K562 (cell line): ENCODE measurements around the gene CSF2. TPM values are rescaled to one million over a fixed set of nuclear protein-coding genes. Genes with fewer than 3 reads are reported as not detected.
A peak's percentile ranks its signal among the peaks of the same experiment; 100 is the strongest.

Experiments used
- CBX2 ChIP-seq: fragments of 200-600 bp; sonication (generic); IDR thresholded peaks from one replicate; pipeline ENCODE4 v1.6.1; 2012; ENCODE audit warnings: mild to moderate bottlenecking, low read length, inconsistent platforms; ENCODE audit not compliant: insufficient read depth, poor library complexity, severe bottlenecking
- DACH1 ChIP-seq: fragments of 450-650 bp; IDR thresholded peaks from 2 replicates; pipeline ENCODE4 v1.6.1; 2018; ENCODE audit not compliant: partially characterized antibody
- DIDO1 ChIP-seq: fragments of 450-650 bp; IDR thresholded peaks from 2 replicates; pipeline ENCODE4 v1.6.1; 2016; ENCODE audit warnings: low read depth, missing biosample characterization, missing genetic modification characterization
- EGR1 ChIP-seq: fragments of 450-650 bp; conservative IDR thresholded peaks from 2 replicates; pipeline ENCODE4 v1.6.1; 2017; ENCODE audit warnings: mild to moderate bottlenecking
- EP300 ChIP-seq: IDR thresholded peaks from 2 replicates; pipeline ENCODE4 v1.6.1; 2012; ENCODE audit warnings: low read length, improper control_type of control experiment
- HNRNPUL1 ChIP-seq: fragments of 200-400 bp; formaldehyde crosslinking; IDR thresholded peaks from 2 replicates; pipeline ENCODE4 v1.6.1; 2017; ENCODE audit warnings: low read length
- PHTF2 ChIP-seq: fragments of 250-450 bp; sonication (Bioruptor Pico); IDR thresholded peaks from 2 replicates; pipeline ENCODE4 v1.5.0; 2021; ENCODE audit warnings: mild to moderate bottlenecking
- SPI1 ChIP-seq: IDR thresholded peaks from 2 replicates; pipeline ENCODE4 v1.6.1; 2011; ENCODE audit warnings: low read depth, low read length, control low read depth, borderline replicate concordance
- TCF3 ChIP-seq: sonication (generic); formaldehyde crosslinking; IDR thresholded peaks from 2 replicates; pipeline ENCODE4 v1.4.0; 2020; ENCODE audit warnings: mild to moderate bottlenecking, missing genetic modification reagents
- UBTF ChIP-seq, 2 experiments: IDR thresholded peaks; 2 replicates each; pipeline ENCODE4 v1.6.1; 2012; ENCODE audit warnings: improper control_type of control experiment in 2 of 2, low read depth in 2 of 2, low read length in 2 of 2, borderline replicate concordance in 1 of 2
- ZNF133 ChIP-seq: fragments of 250-450 bp; sonication (Bioruptor Pico); IDR thresholded peaks from 2 replicates; pipeline ENCODE4 v1.4.0; 2020; ENCODE audit warnings: mild to moderate bottlenecking
- ZNF41 ChIP-seq: fragments of 250-450 bp; sonication (Bioruptor Pico); conservative IDR thresholded peaks from 2 replicates; pipeline ENCODE4 v1.4.0; 2020; ENCODE audit warnings: mild to moderate bottlenecking
- ZNF644 ChIP-seq: fragments of 200-800 bp; sonication (Bioruptor generic); IDR thresholded peaks from 2 replicates; pipeline ENCODE4 v1.6.1; 2016; ENCODE audit warnings: low read depth, missing genetic modification characterization, missing compliant biosample characterization
- polyA plus RNA-seq, 8 experiments: library from polyadenylated mRNA; depleted of rRNA in 4 of 8; stranded (reverse) in 5 of 8; unstranded in 3 of 8; fragments of >200 nt; fragmentation: Nextera tagmentation in 2 of 8; fragmentation: Illumina TruSeq in 1 of 8; extraction: Ambion mirVana in 2 of 8; extraction: Trizol in 1 of 8; gene quantifications; 2 replicates each; pipeline versions ENCODE4 v1.2.1 to v1.2.3, GENCODE V29; 2011 to 2014; ENCODE audit warnings: inconsistent platforms in 1 of 8, missing spikeins in 1 of 8
- total RNA-seq, 7 experiments: library from RNA; depleted of rRNA in 6 of 7; stranded (reverse); fragments of >200 nt in 6 of 7; fragmentation: Illumina TruSeq in 2 of 7; extraction: Trizol in 2 of 7; gene quantifications; 2 replicates each; pipeline versions ENCODE4 v1.2.1 to v1.2.3, GENCODE V29; 2011 to 2021; ENCODE audit warnings: low replicate concordance in 1 of 7
- TF ChIP-seq, protein P1 (sequence below): IDR thresholded peaks from 2 replicates; pipeline ENCODE4 v1.6.1; 2012; ENCODE audit warnings: low read depth, low read length, improper control_type of control experiment, borderline replicate concordance
- TF ChIP-seq, protein P2 (sequence below), 2 experiments: fragments of 450-650 bp in 1 of 2; sonication (generic) in 1 of 2; formaldehyde crosslinking in 1 of 2; IDR thresholded peaks in 1 of 2; conservative IDR thresholded peaks in 1 of 2; 2 replicates each; pipeline versions ENCODE4 v1.6.1 to v1.8.1; 2016 to 2023; ENCODE audit warnings: mild to moderate bottlenecking in 2 of 2, moderate library complexity in 2 of 2, inconsistent platforms in 1 of 2, missing genetic modification reagents in 1 of 2
- TF ChIP-seq, protein P3 (sequence below), 2 experiments: IDR thresholded peaks in 1 of 2; conservative IDR thresholded peaks in 1 of 2; 2 replicates each; pipeline ENCODE4 v1.6.1; 2016; ENCODE audit warnings: low read depth in 2 of 2, mild to moderate bottlenecking in 1 of 2, missing compliant biosample characterization in 1 of 2, missing genetic modification characterization in 1 of 2, moderate library complexity in 1 of 2

Gene CSF2
- total and polyA plus RNA-seq, 9 of the 15 experiments (the other 6 are each of a cell fraction or from before 2014, with no cell fraction given), result 0.25 to 0.29 TPM; not detected in 7

GRCh38 chr5:132070460-132071337 lies 2.9 kb upstream of the CSF2 start (continued):
- TF ChIP-seq ZNF644 (peak; percentile 76; the same call in 1 of the 2 replicates), UBTF (IDR thresholded peaks at IDR 0.05; ENCODE audit: borderline replicate concordance in 1 of 2, low read depth in 2 of 2, low read length in 2 of 2) (no peak), DACH1 (no peak), EGR1 (peak; percentile 72), DIDO1 (tag) (no peak), SPI1 (no peak), HNRNPUL1 (no peak), EP300 (peak; percentile 28; the same call in 1 of the 2 replicates), ZNF41 (CRISPR knock-in tag) (no peak), CBX2 (no peak), ZNF133 (no peak), TCF3 (CRISPR knock-in tag) (0 out of 2 replicates have a peak, but pooled peaks have one; percentile 43), PHTF2 (CRISPR knock-in tag) (no peak)
- TF ChIP-seq, protein P1, sequence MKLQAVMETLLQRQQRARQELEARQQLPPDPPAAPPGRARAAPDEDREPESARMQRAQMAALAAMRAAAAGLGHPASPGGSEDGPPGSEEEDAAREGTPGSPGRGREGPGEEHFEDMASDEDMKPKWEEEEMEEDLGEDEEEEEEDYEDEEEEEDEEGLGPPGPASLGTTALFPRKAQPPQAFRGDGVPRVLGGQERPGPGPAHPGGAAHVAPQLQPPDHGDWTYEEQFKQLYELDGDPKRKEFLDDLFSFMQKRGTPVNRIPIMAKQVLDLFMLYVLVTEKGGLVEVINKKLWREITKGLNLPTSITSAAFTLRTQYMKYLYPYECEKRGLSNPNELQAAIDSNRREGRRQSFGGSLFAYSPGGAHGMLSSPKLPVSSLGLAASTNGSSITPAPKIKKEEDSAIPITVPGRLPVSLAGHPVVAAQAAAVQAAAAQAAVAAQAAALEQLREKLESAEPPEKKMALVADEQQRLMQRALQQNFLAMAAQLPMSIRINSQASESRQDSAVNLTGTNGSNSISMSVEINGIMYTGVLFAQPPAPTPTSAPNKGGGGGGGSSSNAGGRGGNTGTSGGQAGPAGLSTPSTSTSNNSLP, result no peak
- TF ChIP-seq, protein P2, sequence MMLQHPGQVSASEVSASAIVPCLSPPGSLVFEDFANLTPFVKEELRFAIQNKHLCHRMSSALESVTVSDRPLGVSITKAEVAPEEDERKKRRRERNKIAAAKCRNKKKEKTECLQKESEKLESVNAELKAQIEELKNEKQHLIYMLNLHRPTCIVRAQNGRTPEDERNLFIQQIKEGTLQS (IDR thresholded peaks at IDR 0.05), result peak; percentile 84
- TF ChIP-seq, protein P2 (CRISPR knock-in tag; conservative IDR thresholded peaks at IDR 0.05), result no peak
- TF ChIP-seq, protein P3, sequence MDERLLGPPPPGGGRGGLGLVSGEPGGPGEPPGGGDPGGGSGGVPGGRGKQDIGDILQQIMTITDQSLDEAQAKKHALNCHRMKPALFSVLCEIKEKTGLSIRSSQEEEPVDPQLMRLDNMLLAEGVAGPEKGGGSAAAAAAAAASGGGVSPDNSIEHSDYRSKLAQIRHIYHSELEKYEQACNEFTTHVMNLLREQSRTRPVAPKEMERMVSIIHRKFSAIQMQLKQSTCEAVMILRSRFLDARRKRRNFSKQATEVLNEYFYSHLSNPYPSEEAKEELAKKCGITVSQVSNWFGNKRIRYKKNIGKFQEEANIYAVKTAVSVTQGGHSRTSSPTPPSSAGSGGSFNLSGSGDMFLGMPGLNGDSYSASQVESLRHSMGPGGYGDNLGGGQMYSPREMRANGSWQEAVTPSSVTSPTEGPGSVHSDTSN (CRISPR knock-in tag; IDR thresholded peaks at IDR 0.05; ENCODE audit: low read depth), result no peak
- TF ChIP-seq, protein P3 (tag; conservative IDR thresholded peaks at IDR 0.05; ENCODE audit: low read depth), result no peak
